Bronchial epithelial cell (primary cell): ENCODE data around the gene SLFN13. TPM values are rescaled to one million over a fixed set of nuclear protein-coding genes. Genes with fewer than 3 reads are reported as not detected.
A peak's percentile ranks its signal among the peaks of the same experiment; 100 is the strongest.

Source experiments
- DNase-seq: peaks from one replicate; pipeline ENCODE4 v3.0.0-alpha.2; 2010; ENCODE audit warnings: low read depth
- FAIRE-seq: peaks from 2 replicates; lab custom pipeline; 2011; peaks lifted over from hg19 to GRCh38; lab: Jason Lieb, UNC
- H3K27me3 ChIP-seq: 2 replicates; pipeline ENCODE4 v1.5.1; 2011; ENCODE audit warnings: low read length; ENCODE audit not compliant: control insufficient read depth, insufficient read depth
- H3K36me3 ChIP-seq: 2 replicates; pipeline ENCODE4 v1.5.1; 2011; ENCODE audit warnings: low read length; ENCODE audit not compliant: control insufficient read depth, insufficient read depth
- H3K4me3 ChIP-seq: 2 replicates; pipeline ENCODE4 v1.5.1; 2011; ENCODE audit warnings: mild to moderate bottlenecking, low read depth, low read length, control low read depth
- CTCF ChIP-seq: IDR thresholded peaks from 2 replicates; pipeline ENCODE4 v1.5.1; 2011; ENCODE audit warnings: mild to moderate bottlenecking, moderate library complexity, low read length, control low read depth, inconsistent platforms; ENCODE audit not compliant: insufficient read depth, severe bottlenecking
- total RNA-seq: library from RNA; depleted of rRNA; stranded (reverse); fragments of >200 nt; gene quantifications from 2 replicates; pipeline ENCODE4 v1.2.1, GENCODE V29; 2014

SLFN13 gene
- total RNA-seq, 1 donor from 2014 or later, result 1.3 TPM

GRCh38 chr17:35488991-35489390 is 40.4 kb upstream of the SLFN13 start:
- H3K4me3 ChIP-seq, result no peak overlapping the region
- no peaks in the 10 kb centered on the region for H3K36me3 ChIP-seq
- DNase-seq (no peak), FAIRE-seq (no peak)
- peaks cover 50% of the 10 kb centered on the region for H3K27me3 ChIP-seq
- TF ChIP-seq CTCF, result no peak

- DNase-seq, result peak; percentile 79
- Histone ChIP-seq H3K4me3 (peak overlapping the region; percentile 27), H3K27me3 (peaks cover 43% of the 10 kb centered on the region), H3K36me3 (no peaks in the 10 kb centered on the region)
- no peak for FAIRE-seq
- no peak for TF ChIP-seq CTCF
These were observed 38.6 kb upstream of the SLFN13 start for GRCh38 chr17:35486920-35487732.

GRCh38 chr17:35479271-35479670 is 30.7 kb upstream of the SLFN13 start:
- Histone ChIP-seq H3K4me3 (no peak overlapping the region), H3K27me3 (peaks cover 7% of the 10 kb centered on the region), H3K36me3 (no peaks in the 10 kb centered on the region)
- DNase-seq (no peak), FAIRE-seq (no peak)
- no peak for TF ChIP-seq CTCF

- Histone ChIP-seq H3K27me3 (peaks cover 4% of the 10 kb centered on the region), H3K4me3 (no peak overlapping the region), H3K36me3 (no peaks in the 10 kb centered on the region)
- DNase-seq (no peak), FAIRE-seq (no peak)
- TF ChIP-seq CTCF, result no peak
These were observed 28.7 kb upstream of the SLFN13 start for GRCh38 chr17:35477248-35477647.

GRCh38 chr17:35476283-35476820 is 27.8 kb upstream of the SLFN13 start:
- FAIRE-seq, result no peak
- Histone ChIP-seq H3K36me3 (no peaks in the 10 kb centered on the region), H3K4me3 (no peak overlapping the region), H3K27me3 (peaks cover 4% of the 10 kb centered on the region)
- DNase-seq, result no peak
- no peak for TF ChIP-seq CTCF
